A673 (cell line): ENCODE data around the gene MMRN1. TPM values are rescaled to one million over a fixed set of nuclear protein-coding genes. Genes with fewer than 3 reads are reported as not detected.

Source experiments
- BruUV-seq: library from RNA; stranded (reverse); fragments of 400-500 nt; replicated peaks from 2 replicates; lab custom pipeline; 2021; lab: Mats Ljungman, UMichigan
- CTCF ChIA-PET: fragments of 300-600 bp; sonication (Branson Sonifier 250); formaldehyde crosslinking; loops from one replicate; lab custom pipeline; 2022; ENCODE audit warnings: antibody characterized with exemption; lab: Charles Lee
- POLR2A ChIA-PET: fragments of 300-600 bp; sonication (Branson Sonifier 250); formaldehyde crosslinking; loops from one replicate; lab custom pipeline; 2022; ENCODE audit warnings: antibody characterized with exemption; ENCODE audit not compliant: low non-redundant PET; lab: Charles Lee
- DNase-seq: peaks from one replicate; pipeline ENCODE4 v3.0.0-alpha.2; 2015; ENCODE audit warnings: low spot score
- H3K27ac ChIP-seq: fragments of 200-600 bp; sonication (generic); 2 replicates; pipeline ENCODE4 v1.5.1; 2016; ENCODE audit warnings: mixed run types, low read depth, mild to moderate bottlenecking, mixed read lengths, antibody characterized with exemption, low read length; ENCODE audit not compliant: poor library complexity, severe bottlenecking
- H3K27me3 ChIP-seq: fragments of 200-600 bp; sonication (generic); replicated peaks from 2 replicates; pipeline ENCODE4 v1.6.1; 2017; ENCODE audit warnings: mixed run types, low read depth, mild to moderate bottlenecking, mixed read lengths, antibody characterized with exemption, low read length; ENCODE audit not compliant: insufficient read depth, poor library complexity
- H3K36me3 ChIP-seq: fragments of 200-600 bp; sonication (generic); 2 replicates; pipeline ENCODE4 v1.6.1; 2016; ENCODE audit warnings: mixed run types, mild to moderate bottlenecking, mixed read lengths, antibody characterized with exemption, low read length; ENCODE audit not compliant: insufficient read depth, poor library complexity, severe bottlenecking
- H3K4me1 ChIP-seq: fragments of 200-600 bp; sonication (generic); 2 replicates; pipeline ENCODE4 v1.6.1; 2017; ENCODE audit warnings: mixed run types, mild to moderate bottlenecking, mixed read lengths, antibody characterized with exemption, low read length; ENCODE audit not compliant: insufficient read depth, poor library complexity, severe bottlenecking
- H3K4me3 ChIP-seq: fragments of 200-600 bp; sonication (generic); 2 replicates; pipeline ENCODE4 v1.5.1; 2016; ENCODE audit warnings: low read depth, mixed run types, mild to moderate bottlenecking, mixed read lengths, low read length; ENCODE audit not compliant: poor library complexity, severe bottlenecking
- H3K9me3 ChIP-seq: fragments of 200-600 bp; sonication (generic); 2 replicates; pipeline ENCODE4 v1.6.1; 2016; ENCODE audit warnings: mixed run types, low read depth, mild to moderate bottlenecking, mixed read lengths, antibody characterized with exemption, low read length; ENCODE audit not compliant: poor library complexity, severe bottlenecking
- EZH2 ChIP-seq: fragments of 200-600 bp; sonication (generic); IDR thresholded peaks from 2 replicates; pipeline ENCODE4 v1.6.1; 2017; ENCODE audit warnings: borderline replicate concordance, low read depth, mild to moderate bottlenecking, mixed read lengths, antibody characterized with exemption, low read length; ENCODE audit not compliant: poor library complexity, severe bottlenecking
- intact Hi-C: fragments of 100-400 bp; cut with micrococcal nuclease; formaldehyde crosslinking; loops from one replicate; pipeline ENCODE4 v1.10.0; 2022; ENCODE audit not compliant: unreplicated experiment
- total RNA-seq: library from RNA; stranded (reverse); gene quantifications from 2 replicates; pipeline ENCODE4 v1.2.3, GENCODE V29; 2021
- TF ChIP-seq, protein P1 (sequence below): fragments of 300-800, 200-600 bp; sonication (generic); conservative IDR thresholded peaks from 2 replicates; pipeline ENCODE4 v1.5.1; 2017; ENCODE audit warnings: low read depth, mild to moderate bottlenecking, antibody characterized with exemption, low read length, moderate library complexity, mixed read lengths

The MMRN1 gene
- total RNA-seq, 1 experiment from 2014 or later: 0.11 TPM

DNA sequence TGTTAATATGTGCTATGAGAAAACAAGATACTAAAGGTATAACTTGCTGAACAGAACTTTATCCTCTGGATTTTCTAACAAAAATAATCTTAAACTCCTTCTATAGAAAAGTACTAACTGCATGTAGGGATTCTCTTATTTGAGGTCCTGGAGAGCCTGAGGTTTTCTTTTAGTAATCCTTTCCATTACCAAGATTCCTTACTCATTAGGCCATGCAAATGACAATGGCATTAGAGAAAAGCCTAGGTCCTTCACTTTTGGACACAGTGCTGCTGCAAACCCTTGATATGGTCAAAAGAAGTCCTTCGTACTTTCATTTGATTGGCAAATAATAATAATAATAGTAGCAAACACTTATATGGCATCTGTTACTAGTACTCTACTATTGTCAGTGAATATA is 3.2 kb downstream of the MMRN1 start:
- Histone ChIP-seq H3K36me3 (no peaks in the 10 kb centered on the region), H3K9me3 (no peaks in the 10 kb centered on the region), H3K4me3 (no peak overlapping the region), H3K27ac (no peak overlapping the region), H3K27me3 (no peaks in the 10 kb centered on the region), H3K4me1 (peaks cover 8% of the 10 kb centered on the region)
- no peak for DNase-seq
- TF ChIP-seq EZH2: no peak
- TF ChIP-seq, protein P1, sequence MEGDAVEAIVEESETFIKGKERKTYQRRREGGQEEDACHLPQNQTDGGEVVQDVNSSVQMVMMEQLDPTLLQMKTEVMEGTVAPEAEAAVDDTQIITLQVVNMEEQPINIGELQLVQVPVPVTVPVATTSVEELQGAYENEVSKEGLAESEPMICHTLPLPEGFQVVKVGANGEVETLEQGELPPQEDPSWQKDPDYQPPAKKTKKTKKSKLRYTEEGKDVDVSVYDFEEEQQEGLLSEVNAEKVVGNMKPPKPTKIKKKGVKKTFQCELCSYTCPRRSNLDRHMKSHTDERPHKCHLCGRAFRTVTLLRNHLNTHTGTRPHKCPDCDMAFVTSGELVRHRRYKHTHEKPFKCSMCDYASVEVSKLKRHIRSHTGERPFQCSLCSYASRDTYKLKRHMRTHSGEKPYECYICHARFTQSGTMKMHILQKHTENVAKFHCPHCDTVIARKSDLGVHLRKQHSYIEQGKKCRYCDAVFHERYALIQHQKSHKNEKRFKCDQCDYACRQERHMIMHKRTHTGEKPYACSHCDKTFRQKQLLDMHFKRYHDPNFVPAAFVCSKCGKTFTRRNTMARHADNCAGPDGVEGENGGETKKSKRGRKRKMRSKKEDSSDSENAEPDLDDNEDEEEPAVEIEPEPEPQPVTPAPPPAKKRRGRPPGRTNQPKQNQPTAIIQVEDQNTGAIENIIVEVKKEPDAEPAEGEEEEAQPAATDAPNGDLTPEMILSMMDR: no peak
- CTCF ChIA-PET: no interaction called here
- no TSS peak for BruUV-seq
- intact Hi-C loops: no loop called here
- POLR2A ChIA-PET: no interaction called here

- ChIA-PET POLR2A (no interaction called here), CTCF (no interaction called here)
- no peak overlapping the region for H3K27ac ChIP-seq
- no peaks in the 10 kb centered on the region for H3K27me3 ChIP-seq
- DNase-seq: no peak
- no peaks in the 10 kb centered on the region for H3K36me3 ChIP-seq
- no peak overlapping the region for H3K4me3 ChIP-seq
- no peaks in the 10 kb centered on the region for H3K9me3 ChIP-seq
- TF ChIP-seq, protein P1: no peak
- no peak for TF ChIP-seq EZH2
- peaks cover 8% of the 10 kb centered on the region for H3K4me1 ChIP-seq
- BruUV-seq: no TSS peak
- intact Hi-C loops: no loop called here
Measured at GRCh38 chr4:89898304-89898716, 3.7 kb downstream of the MMRN1 start.

DNA sequence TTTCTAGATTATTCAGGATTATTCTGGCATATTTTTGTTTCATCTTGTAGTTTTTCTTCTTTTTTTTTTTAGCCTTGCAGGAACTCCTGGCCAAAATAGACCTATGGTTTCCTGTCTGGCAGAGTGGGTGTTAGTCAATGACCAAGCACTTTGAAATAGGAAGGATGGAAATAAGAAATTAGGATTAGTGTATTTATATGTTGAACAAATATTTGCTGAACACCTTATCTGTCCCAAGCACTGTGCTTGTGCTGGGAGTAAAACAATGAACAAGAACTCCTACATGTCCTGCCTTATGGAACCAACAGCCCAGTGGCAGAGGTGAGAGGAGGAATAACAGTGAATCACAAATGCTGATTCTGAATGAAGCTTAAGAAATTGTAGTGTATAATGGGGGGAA is 4.5 kb downstream of the MMRN1 start:
- POLR2A ChIA-PET: no interaction called here
- H3K4me1 ChIP-seq: peaks cover 8% of the 10 kb centered on the region
- BruUV-seq: no TSS peak
- CTCF ChIA-PET: no interaction called here
- H3K4me3 ChIP-seq: no peak overlapping the region
- TF ChIP-seq EZH2: no peak
- TF ChIP-seq, protein P1: no peak
- intact Hi-C loops: no loop called here
- no peaks in the 10 kb centered on the region for H3K9me3 ChIP-seq
- no peaks in the 10 kb centered on the region for H3K27me3 ChIP-seq
- no peak for DNase-seq
- H3K36me3 ChIP-seq: no peaks in the 10 kb centered on the region
- no peak overlapping the region for H3K27ac ChIP-seq
